Mesenteric fat pad (tissue), 1 donor: ENCODE measurements around the gene SPAAR. TPM values are rescaled to one million over a fixed set of nuclear protein-coding genes. Genes with fewer than 3 reads are reported as not detected.
"Not testable (repeated sequence)": the region's sequence is repeated elsewhere in the genome, so short reads cannot be mapped to it uniquely, and the experiment has no call there.

Experiments used
- DNase-seq: peaks from one replicate; pipeline ENCODE4 v3.0.0-alpha.2; 2020; ENCODE audit warnings: low spot score
- long read RNA-seq: library from polyadenylated mRNA; unstranded; transcript quantifications from one replicate; pipeline ENCODE4 v2.0.0, GENCODE V29; 2020
- total RNA-seq: library from RNA; stranded (reverse); fragmentation: NEBNext Ultra II Directional; extraction: Animal tissue kit (Norgen Biotek cat#: 25700); gene quantifications from one replicate; pipeline ENCODE4 v1.2.1, GENCODE V29; 2021
- donor health status: DM: yes; HTN: yes; CAD: no.

Gene SPAAR
- total RNA-seq: 25.3 TPM
- long read RNA-seq, transcript SPAAR-203 (1 exons, 1,538 nt): minor isoform, 22 of 73 reads
- long read RNA-seq, transcript SPAAR-202 (2 exons, 1,612 nt): major isoform, 45 of 73 reads
- long read RNA-seq, partial matches to known transcripts: 0 of 73 reads
- long read RNA-seq, other reads (novel, unspliced or antisense): 6 of 73 reads

- no peak for DNase-seq
These were observed at the start of gene SPAAR for GRCh38 chr9:35909274-35909673. TSS of gene SPAAR (plus strand) at chr9:35909490. CDS start at chr9:35910464, 974 bp downstream.

- DNase-seq: no peak
These were observed 49.3 kb upstream of the SPAAR start for GRCh38 chr9:35859990-35860339.

- no peak for DNase-seq
These were observed 48.0 kb upstream of the SPAAR start for GRCh38 chr9:35861161-35861897.

DNA sequence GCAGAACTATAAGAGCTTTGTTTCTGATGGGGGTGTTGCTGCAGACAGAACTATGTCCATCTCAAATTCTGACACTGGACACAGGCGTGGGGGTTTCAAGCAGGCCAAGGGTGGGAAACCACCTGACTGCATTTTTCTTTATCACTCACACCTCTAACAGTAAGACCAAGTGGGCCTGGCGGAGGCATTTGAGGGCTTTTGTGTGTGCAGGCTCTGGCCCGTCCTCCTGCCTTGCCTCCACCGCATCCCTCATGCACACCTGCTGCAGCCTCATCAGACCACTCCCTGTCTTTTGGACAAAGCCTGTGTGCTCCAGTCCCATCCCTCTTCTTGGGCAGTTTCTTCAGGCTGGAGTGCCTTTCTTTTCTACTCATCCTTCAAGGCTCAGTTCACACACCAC is 47.0 kb upstream of the SPAAR start:
- DNase-seq: peak; percentile 85

DNA sequence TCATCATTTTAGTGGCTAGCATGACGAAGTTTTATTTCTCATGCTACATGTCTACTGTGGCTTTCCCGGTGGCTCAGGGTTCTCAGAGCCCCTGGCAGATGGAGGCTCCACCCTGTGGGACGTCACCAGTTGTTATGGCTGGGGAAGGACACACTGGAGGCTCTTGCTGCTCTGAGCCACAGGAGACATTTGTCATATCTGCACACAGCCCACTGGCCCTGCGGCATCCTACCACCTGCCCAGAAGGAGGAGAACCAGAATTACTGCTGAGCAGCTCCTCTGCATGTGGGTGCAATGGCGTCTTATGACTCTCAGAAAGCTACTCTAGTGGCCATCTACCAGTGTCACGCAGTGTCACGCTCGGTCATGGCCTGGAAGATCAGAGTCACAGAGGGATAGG is 45.7 kb upstream of the SPAAR start:
- no peak for DNase-seq

GRCh38 chr9:35864695-35865255 is 44.5 kb upstream of the SPAAR start:
- no peak for DNase-seq

DNA sequence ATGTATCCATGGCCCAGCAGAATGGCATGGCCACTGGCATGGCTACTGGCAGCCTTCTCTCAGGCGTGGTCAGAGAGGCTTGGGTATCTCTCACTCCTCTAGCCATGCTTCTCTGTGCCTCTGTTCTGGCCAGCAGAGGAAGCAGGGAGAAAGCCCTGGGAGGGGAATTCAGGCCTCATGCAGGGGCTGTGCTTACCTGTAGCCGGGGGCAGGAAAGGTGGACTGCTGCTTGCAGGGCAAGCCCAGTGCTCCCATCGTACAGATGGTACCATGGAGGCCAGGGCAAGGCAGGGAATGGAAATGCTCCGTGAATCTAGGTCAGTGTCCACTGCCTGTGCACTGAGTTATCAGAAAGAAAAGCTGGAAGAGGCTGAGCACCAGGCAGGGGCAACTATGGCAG is 41.8 kb upstream of the SPAAR start:
- no peak for DNase-seq

- DNase-seq: no peak
These were observed 40.4 kb upstream of the SPAAR start for GRCh38 chr9:35868933-35869332.

DNA sequence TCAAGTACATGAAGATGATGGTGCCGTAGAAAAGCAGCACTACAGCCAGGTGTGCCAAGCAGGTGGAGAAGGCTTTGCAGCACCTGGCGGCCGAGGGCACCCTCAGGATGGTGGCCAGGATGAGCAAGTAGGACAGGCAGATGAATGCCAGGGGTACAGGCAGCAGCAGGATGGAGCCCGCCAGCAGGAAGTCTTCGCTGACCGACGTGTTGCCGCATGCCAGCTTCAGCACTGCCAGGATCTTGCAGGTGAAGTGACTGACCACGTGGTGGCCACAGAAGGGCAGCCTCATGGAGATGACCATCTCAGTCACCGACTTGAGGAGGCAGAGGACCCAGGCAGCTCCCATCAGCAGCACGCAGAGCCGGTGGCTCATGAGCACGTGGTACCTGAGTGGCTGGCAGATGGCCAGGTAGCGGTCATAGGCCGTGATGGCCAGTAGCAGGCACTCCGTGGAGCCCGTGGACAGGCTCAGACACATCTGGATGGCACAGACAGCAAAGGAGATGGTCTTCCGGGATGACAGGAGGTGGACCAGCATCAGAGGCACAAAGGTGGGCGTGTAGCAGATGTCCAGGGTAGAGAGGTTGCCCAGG is 39.6 kb upstream of the SPAAR start:
- no peak for DNase-seq

DNA sequence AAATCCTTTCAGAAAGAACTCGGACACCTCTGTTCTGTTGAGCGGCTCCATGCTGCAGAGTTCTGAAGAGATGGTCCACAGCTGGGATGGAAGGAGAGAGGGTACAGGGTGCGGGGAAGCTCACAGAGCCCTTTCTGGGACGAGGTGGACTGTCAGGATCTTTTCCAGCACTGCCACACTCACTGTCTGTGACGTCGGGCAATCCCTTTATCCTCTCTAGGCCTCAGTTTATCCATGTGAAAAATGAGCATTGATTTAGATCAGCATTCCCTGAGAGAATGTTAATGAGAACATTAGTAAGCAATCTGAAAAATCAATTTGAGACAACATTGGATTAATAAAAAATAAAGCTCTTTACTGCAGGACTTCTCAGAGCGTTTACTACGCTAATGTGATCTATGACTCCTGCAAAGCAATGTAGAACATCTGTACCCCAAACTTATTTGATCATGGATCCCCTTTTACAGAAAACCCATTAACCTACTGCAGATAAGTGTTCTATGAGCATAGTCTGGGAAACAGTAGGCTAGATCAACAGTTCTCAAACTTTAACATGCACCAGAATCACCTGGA is 38.9 kb upstream of the SPAAR start, which contains the start of gene OR13J1:
OR13J1 (minus strand) TSS at position 51 of the 573 bp plus-strand sequence; CDS start at position 51, 0 bp downstream.
- DNase-seq: no peak

DNA sequence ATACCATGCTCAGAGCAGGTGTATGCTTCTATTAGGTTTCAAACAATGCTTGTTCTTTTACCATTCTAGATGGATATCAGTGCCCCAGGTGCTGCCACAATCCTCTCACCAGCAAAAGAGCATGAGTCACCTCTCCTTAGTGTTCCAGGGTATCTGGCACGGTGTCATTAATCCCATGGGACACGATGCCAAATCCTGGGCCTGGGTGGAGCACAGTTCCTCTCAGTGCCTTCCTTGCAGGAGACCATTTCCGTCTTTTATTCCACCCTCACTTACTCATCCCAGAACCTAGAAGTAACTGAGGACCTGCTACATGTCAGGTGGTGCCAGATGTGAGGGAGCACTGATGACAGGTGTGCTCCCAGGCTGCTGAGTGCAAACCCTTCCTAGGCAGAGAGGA is 37.7 kb upstream of the SPAAR start:
- DNase-seq: no peak

DNA sequence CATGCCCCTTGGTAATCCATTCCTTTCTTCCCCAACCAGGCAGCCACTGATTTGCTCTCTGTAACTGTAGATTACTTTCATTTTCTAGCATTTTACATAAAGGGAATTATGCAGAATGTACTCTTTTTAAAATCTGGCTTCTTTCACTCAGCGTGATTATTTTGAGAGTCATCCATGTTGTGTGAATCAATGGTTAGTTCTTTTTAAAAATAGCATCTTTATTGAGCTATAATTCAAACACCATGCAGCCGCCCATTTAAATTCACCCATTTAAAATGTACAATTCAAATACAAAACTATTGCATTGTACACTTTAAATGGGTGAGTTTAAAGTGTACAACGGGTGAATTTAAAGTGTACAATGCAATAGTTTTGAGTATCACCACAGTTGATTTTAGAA is 36.8 kb upstream of the SPAAR start:
- DNase-seq: no peak

- no peak for DNase-seq
These were observed 26.9 kb upstream of the SPAAR start for GRCh38 chr9:35882263-35882848.

GRCh38 chr9:35882996-35883395 is 26.3 kb upstream of the SPAAR start:
- DNase-seq: no peak

DNA sequence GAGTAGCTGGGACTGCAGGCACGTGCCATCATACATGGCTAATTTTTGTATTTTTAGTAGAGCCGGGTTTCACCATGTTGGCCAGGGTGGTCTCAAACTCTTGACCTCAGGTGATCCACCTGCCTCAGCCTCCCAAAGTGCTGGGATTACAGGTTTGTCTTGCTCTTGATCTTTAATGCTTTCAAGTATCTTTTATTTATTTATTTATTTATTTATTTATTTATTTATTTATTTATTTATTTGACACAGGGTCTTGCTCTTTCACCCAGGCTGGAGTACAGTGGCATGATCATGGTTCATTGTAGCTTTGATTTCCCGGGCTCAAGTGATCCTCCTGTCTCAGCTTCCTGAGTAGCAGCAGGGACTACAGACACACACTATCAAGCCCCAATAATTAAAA is 24.4 kb upstream of the SPAAR start:
- DNase-seq: not testable (repeated sequence)

DNA sequence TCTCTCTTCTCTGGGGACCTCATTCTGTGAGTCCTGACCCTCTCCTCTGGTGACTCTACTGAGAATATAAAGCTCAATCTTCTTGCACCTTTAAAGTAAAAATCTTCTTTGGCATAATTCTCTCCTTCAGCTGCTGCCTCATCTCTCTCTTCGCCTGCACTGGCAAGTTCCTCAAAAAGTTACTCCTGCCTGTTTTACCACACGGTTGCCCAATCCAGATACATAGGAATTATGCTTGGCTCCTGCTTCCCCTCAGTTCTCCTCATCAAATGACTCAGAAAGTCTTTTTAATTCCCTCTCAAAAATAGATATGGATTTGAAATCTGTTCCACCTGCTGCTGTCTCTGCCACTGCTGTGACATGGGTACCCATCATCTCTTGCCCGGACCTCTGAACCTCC is 17.6 kb upstream of the SPAAR start:
- DNase-seq: no peak

DNA sequence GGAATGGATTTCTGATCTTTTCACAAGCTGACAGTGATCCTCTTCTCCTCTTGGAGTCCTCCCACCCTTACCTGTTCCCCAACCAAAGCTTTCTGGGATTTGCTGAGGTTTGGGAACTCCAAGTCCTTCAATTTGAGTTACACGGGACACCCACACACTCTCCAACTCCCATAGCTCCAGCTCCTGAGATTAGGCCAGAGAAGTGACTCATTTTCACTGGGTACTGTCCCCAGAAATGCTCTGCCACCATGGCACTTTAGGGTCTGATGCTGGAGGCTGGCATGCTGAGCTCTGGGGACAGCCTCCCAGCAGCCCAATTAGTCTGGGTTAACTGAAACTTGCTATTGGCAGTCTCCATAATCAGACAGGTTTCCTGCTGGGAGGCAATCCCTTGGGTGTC is 17.2 kb upstream of the SPAAR start:
- DNase-seq: no peak

GRCh38 chr9:35896570-35896969 is 12.7 kb upstream of the SPAAR start:
- DNase-seq: no peak

DNA sequence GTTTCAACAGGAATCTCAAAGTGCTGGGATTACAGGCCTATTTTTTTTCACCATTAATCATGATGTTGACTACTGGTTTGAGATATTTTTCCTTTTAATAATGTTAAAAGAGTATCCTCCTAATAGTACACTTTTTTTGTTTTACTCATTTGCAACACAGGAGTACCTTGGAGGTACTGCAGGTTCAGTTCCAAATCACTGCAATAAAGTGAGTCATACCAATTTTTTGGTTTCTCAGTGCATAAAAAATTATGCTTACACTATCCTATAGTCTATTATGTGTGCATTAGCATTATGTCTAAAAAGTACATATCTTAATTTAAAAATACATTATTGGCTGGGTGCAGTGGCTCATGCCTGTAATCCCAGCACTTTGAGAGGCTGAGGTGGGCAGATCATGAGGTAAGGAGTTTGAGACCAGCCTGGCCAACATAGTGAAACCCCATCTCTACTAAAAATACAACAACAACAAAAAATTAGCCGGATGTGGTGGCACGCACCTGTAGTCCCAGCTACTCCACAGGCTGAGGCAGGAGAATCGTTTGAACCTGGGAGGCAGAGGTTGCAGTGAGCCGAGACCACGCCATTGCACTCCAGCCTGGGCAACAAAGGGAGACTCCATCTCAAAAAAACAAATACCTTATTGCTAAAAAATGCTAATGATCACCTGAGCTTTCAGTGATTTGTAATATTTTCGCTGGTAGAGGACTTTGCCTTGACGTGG is 11.8 kb upstream of the SPAAR start:
- not testable (repeated sequence) for DNase-seq

- no peak for DNase-seq
These were observed 11.0 kb upstream of the SPAAR start for GRCh38 chr9:35898337-35898736.

- no peak for DNase-seq
These were observed 10.3 kb upstream of the SPAAR start for GRCh38 chr9:35899021-35899420.
